ACC112 (cell line): Measurements from ENCODE around the gene ANTXR1.
"Not testable (repeated sequence)": the region's sequence is repeated elsewhere in the genome, so short reads cannot be mapped to it uniquely, and the experiment has no call there.

Experiments used
- H2AFZ ChIP-seq: fragments of 200-600 bp; sonication (generic); one replicate; pipeline ENCODE4 v1.6.0; 2017; ENCODE audit warnings: antibody characterized with exemption, low read length; ENCODE audit not compliant: unreplicated experiment
- H3K27ac ChIP-seq: fragments of 200-600 bp; sonication (generic); 2 replicates; pipeline ENCODE4 v1.5.1; 2014; ENCODE audit warnings: low read depth, mild to moderate bottlenecking, antibody characterized with exemption, low read length, moderate library complexity
- H3K27me3 ChIP-seq: fragments of 200-600 bp; sonication (generic); 2 replicates; pipeline ENCODE4 v1.6.1; 2014; ENCODE audit warnings: mild to moderate bottlenecking, antibody characterized with exemption, low read length, moderate library complexity, mixed read lengths; ENCODE audit not compliant: insufficient read depth
- H3K36me3 ChIP-seq: fragments of 200-600 bp; sonication (generic); 2 replicates; pipeline ENCODE4 v1.6.1; 2016; ENCODE audit warnings: mild to moderate bottlenecking, antibody characterized with exemption, low read length, moderate library complexity, mixed read lengths; ENCODE audit not compliant: insufficient read depth
- H3K4me1 ChIP-seq: fragments of 200-600 bp; sonication (generic); one replicate; pipeline ENCODE4 v1.6.1; 2016; ENCODE audit warnings: low read length, mixed read lengths; ENCODE audit not compliant: insufficient read depth, unreplicated experiment, control insufficient read depth
- H3K4me3 ChIP-seq: fragments of 200-600 bp; sonication (generic); 2 replicates; pipeline ENCODE4 v1.5.1; 2014; ENCODE audit warnings: mild to moderate bottlenecking, low read depth, low read length
- H3K79me2 ChIP-seq: fragments of 200-600 bp; sonication (generic); one replicate; pipeline ENCODE4 v1.6.0; 2016; ENCODE audit warnings: low read length; ENCODE audit not compliant: control insufficient read depth, unreplicated experiment, insufficient read depth

ANTXR1 gene

DNA sequence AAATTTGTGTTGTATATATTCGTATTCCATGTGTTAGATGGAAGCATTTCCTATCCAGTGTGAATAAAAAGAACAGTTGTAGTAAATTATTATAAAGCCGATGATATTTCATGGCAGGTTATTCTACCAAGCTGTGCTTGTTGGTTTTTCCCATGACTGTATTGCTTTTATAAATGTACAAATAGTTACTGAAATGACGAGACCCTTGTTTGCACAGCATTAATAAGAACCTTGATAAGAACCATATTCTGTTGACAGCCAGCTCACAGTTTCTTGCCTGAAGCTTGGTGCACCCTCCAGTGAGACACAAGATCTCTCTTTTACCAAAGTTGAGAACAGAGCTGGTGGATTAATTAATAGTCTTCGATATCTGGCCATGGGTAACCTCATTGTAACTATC lies 235.3 kb downstream of the ANTXR1 start:
- Histone ChIP-seq H3K27me3 (no peaks in the 10 kb centered on the region), H3K79me2 (no peaks in the 10 kb centered on the region), H3K4me1 (peaks cover 28% of the 10 kb centered on the region), H2AFZ (no peak overlapping the region), H3K27ac (no peak overlapping the region), H3K36me3 (peaks cover 13% of the 10 kb centered on the region; the same call in 1 of the 2 replicates), H3K4me3 (no peak overlapping the region)

GRCh38 chr2:69250981-69251380 lies 238.0 kb downstream of the ANTXR1 start:
- Histone ChIP-seq H3K27ac (peak overlapping the region; percentile 98; the same call in 1 of the 2 replicates), H3K4me1 (peaks cover 42% of the 10 kb centered on the region), H2AFZ (no peak overlapping the region), H3K27me3 (no peaks in the 10 kb centered on the region), H3K36me3 (peaks cover 10% of the 10 kb centered on the region; the same call in 1 of the 2 replicates), H3K79me2 (no peaks in the 10 kb centered on the region), H3K4me3 (no peak overlapping the region)

DNA sequence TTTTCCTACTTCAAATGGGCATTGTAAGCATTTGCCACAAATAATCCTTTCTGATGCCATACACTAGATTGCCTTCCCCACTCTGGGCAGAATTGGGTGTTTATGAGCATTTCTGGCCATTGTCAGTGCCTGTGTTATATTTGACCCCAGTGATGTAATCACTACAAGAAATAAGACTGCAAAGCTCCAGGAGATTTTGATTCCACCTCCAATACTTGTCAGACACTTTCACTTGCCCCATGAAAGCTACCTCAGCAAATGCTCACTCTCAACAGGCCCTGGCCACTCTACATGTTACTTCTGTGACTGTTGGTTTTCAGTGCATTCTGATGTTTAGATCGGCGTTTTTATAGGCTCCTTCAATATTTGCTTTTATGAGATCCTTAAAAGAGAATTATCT lies 239.0 kb downstream of the ANTXR1 start:
- Histone ChIP-seq H3K27ac (peak overlapping the region; percentile 98), H3K79me2 (no peaks in the 10 kb centered on the region), H2AFZ (no peak overlapping the region), H3K36me3 (no peaks in the 10 kb centered on the region), H3K27me3 (no peaks in the 10 kb centered on the region), H3K4me3 (no peak overlapping the region), H3K4me1 (peaks cover 42% of the 10 kb centered on the region)

DNA sequence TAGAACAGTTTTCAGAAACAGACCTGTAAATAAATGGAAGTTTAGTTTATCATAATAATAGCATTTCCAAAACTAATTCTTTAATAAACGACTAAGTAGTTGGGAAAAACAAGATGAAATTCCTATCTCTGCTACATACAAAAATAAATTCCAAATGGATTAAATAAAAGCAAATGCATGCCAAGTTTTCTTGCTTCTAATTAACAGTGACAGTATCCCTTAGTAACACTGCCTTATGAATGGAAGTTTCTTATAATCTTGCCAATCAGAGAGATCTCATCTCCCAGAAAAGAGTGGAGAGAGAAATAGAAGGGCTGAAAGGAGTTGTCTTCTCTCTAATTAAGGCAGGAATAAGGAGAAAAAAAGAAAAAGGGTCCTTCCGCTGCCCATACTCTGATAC lies 240.1 kb downstream of the ANTXR1 start:
- Histone ChIP-seq H3K27me3 (no peaks in the 10 kb centered on the region), H3K4me1 (peaks cover 42% of the 10 kb centered on the region), H3K27ac (peak overlapping the region; percentile 98), H3K36me3 (no peaks in the 10 kb centered on the region), H2AFZ (no peak overlapping the region), H3K4me3 (0 out of 2 replicates have a peak overlapping the region, but pooled peaks have one; percentile 36), H3K79me2 (no peaks in the 10 kb centered on the region)

- Histone ChIP-seq H3K36me3 (no peaks in the 10 kb centered on the region), H3K4me3 (peak overlapping the region; percentile 36; the same call in 1 of the 2 replicates), H2AFZ (no peak overlapping the region), H3K27ac (peak overlapping the region; percentile 98), H3K79me2 (no peaks in the 10 kb centered on the region), H3K27me3 (no peaks in the 10 kb centered on the region), H3K4me1 (peaks cover 42% of the 10 kb centered on the region)
Measured at GRCh38 chr2:69253611-69254301, 240.8 kb downstream of the ANTXR1 start.

GRCh38 chr2:69255760-69256159 lies 242.8 kb downstream of the ANTXR1 start:
- Histone ChIP-seq H3K79me2 (no peaks in the 10 kb centered on the region), H3K36me3 (no peaks in the 10 kb centered on the region), H2AFZ (no peak overlapping the region), H3K4me1 (peaks cover 39% of the 10 kb centered on the region), H3K27ac (no peak overlapping the region), H3K27me3 (no peaks in the 10 kb centered on the region), H3K4me3 (no peak overlapping the region)

DNA sequence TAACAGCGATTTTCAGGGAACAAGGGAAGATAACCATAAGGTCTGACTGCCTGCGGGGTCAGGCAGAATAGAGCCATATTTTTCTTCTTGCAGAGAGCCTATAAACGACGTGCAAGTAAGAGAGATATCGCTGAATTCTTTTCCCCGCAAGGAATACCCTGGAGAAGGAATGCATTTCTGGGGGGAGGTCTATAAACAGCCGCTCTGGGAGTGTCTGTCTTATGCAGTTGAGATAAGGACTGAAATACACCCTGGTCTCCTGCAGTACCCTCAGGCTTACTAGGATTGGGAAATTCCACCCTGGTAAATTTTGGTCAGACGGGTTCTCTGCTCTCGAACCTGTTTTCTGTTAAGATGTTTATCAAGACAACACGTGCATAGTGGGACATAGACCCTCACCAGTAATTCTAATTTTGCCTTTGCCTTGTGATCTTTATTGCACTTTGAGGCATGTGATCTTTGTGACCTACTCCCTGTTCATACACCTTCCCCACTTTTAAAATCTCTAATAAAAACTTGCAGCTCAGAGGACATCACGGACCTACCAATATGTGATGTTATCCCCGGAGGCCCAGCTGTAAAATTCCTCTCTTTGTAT lies 247.1 kb downstream of the ANTXR1 start:
- H3K27me3 ChIP-seq, H3K4me1 ChIP-seq, H3K27ac ChIP-seq, H3K36me3 ChIP-seq, H3K4me3 ChIP-seq, H3K79me2 ChIP-seq, H2AFZ ChIP-seq: not testable (repeated sequence)

DNA sequence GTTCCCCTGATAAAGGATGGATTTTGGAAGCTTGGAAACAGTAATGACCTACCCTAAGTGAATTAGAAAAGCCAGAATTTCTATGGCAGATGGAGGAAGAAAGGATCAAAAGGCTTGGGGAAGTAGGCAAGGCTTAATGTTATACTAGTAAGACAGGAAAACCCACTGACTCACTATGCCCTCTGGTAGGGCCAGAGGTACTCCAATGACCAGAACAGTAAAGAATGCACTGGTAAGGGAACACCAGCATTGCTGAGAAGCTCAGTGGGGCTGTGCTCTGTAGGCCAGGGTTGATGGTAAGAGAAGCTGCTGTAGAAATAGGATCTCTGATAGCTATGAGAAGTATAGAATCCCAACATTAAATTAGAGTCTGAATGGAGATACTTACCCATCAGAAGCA lies 247.7 kb downstream of the ANTXR1 start:
- Histone ChIP-seq H3K27ac (no peak overlapping the region), H3K79me2 (no peaks in the 10 kb centered on the region), H2AFZ (no peak overlapping the region), H3K4me3 (no peak overlapping the region), H3K27me3 (no peaks in the 10 kb centered on the region), H3K4me1 (no peaks in the 10 kb centered on the region), H3K36me3 (no peaks in the 10 kb centered on the region)

GRCh38 chr2:69269330-69269729 lies 256.4 kb downstream of the ANTXR1 start:
- H3K36me3 ChIP-seq = no peaks in the 10 kb centered on the region
- no peak overlapping the region for H2AFZ ChIP-seq
- H3K4me3 ChIP-seq = no peak overlapping the region
- H3K4me1 ChIP-seq = no peaks in the 10 kb centered on the region
- H3K27ac ChIP-seq = no peak overlapping the region
- no peaks in the 10 kb centered on the region for H3K27me3 ChIP-seq
- H3K79me2 ChIP-seq = no peaks in the 10 kb centered on the region

DNA sequence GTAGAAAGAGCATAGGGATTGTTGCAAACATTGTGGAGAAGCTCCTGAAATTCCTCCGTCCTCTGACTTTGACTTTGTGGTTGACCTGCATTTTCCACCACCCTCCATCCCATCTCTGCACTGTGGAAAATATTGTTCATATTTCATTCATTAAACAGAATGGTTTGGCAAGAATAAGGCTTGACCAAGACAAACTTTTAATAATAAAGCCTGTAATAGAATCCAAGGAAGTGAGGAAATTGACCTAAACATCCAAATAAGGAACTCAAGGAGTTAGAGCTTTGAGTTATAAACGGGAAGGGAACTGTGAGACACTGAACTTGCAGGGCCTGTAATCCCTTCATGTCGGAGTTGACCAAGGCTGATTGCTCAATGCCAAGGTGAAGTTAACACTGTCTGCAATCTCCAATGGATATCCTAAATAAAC lies 258.9 kb downstream of the ANTXR1 start:
- H3K4me1 ChIP-seq = no peaks in the 10 kb centered on the region
- no peak overlapping the region for H2AFZ ChIP-seq
- H3K4me3 ChIP-seq = no peak overlapping the region
- no peaks in the 10 kb centered on the region for H3K36me3 ChIP-seq
- H3K27ac ChIP-seq = no peak overlapping the region
- H3K27me3 ChIP-seq = no peaks in the 10 kb centered on the region
- no peaks in the 10 kb centered on the region for H3K79me2 ChIP-seq
